HCT116 (cell line): ENCODE results near the gene WNT3A. TPM values are rescaled to one million over a fixed set of nuclear protein-coding genes. Genes with fewer than 3 reads are reported as not detected.

ENCODE experiments used
- ATAC-seq: fragments of 200-7000 bp; cut with Tn5 transposase; 2 replicates; pipeline ENCODE4 v1.9.1; 2020; ENCODE audit warnings: mild to moderate bottlenecking, moderate library complexity
- BruUV-seq: library from RNA; stranded (reverse); fragments of 400-500 nt; replicated peaks from 2 replicates; lab custom pipeline; 2021; lab: Mats Ljungman, UMichigan
- CTCF ChIA-PET: fragments of 300-600 bp; sonication (Branson Sonifier 250); formaldehyde crosslinking; loops from one replicate; lab custom pipeline; 2021; ENCODE audit warnings: antibody characterized with exemption; lab: Charles Lee
- POLR2A ChIA-PET: fragments of 300-600, 350-600 bp; sonication (Branson Sonifier 250); formaldehyde crosslinking; loops from one replicate; lab custom pipeline; 2021; ENCODE audit warnings: antibody characterized with exemption; lab: Charles Lee
- RAD21 ChIA-PET, 2 experiments: fragments of 300-600 bp; sonication (Branson Sonifier 250); formaldehyde crosslinking; loops; one replicate each; lab custom pipeline; 2023; ENCODE audit warnings: low total read pairs in 2 of 2; ENCODE audit not compliant: uncharacterized antibody in 2 of 2, unreplicated experiment in 2 of 2, low non-redundant PET in 1 of 2; lab: Charles Lee
- DNase-seq: peaks from one replicate; pipeline ENCODE4 v3.0.0-alpha.2; 2010; ENCODE audit warnings: low read depth, low spot score
- H2AFZ ChIP-seq: fragments of 200-600 bp; shearing (Covaris generic), sonication (generic); 2 replicates; pipeline ENCODE4 v1.6.1; 2017; ENCODE audit warnings: low read depth, mixed run types, mixed read lengths, antibody characterized with exemption, low read length; ENCODE audit not compliant: poor library complexity, severe bottlenecking
- H3K27ac ChIP-seq: 2 replicates; pipeline ENCODE4 v1.5.1; 2012; ENCODE audit warnings: low read depth, low read length
- H3K27me3 ChIP-seq: fragments of 200-600 bp; sonication (generic); 2 replicates; pipeline ENCODE4 v1.6.1; 2016; ENCODE audit warnings: mixed run types, low read length, mixed read lengths; ENCODE audit not compliant: insufficient read depth
- H3K36me3 ChIP-seq, 2 experiments: fragments of 200-500 bp in 1 of 2; fragments of 200-600 bp in 1 of 2; sonication (Bioruptor generic) in 1 of 2; sonication (generic) in 1 of 2; 2 replicates each; pipeline versions ENCODE4 v1.5.1 to v1.6.1; 2014 to 2016; ENCODE audit warnings: low read length in 2 of 2, inconsistent platforms in 1 of 2, mixed read lengths in 1 of 2, mixed run types in 1 of 2; ENCODE audit not compliant: insufficient read depth in 2 of 2, control insufficient read depth in 1 of 2
- H3K4me1 ChIP-seq, 2 experiments: fragments of 200-600 bp in 1 of 2; sonication (generic) in 1 of 2; 2 replicates each; pipeline versions ENCODE4 v1.5.1 to v1.6.1; 2012 to 2017; ENCODE audit warnings: low read length in 2 of 2, inconsistent platforms in 1 of 2, mild to moderate bottlenecking in 1 of 2, mixed read lengths in 1 of 2, mixed run types in 1 of 2, moderate library complexity in 1 of 2; ENCODE audit not compliant: insufficient read depth in 2 of 2, control insufficient read depth in 1 of 2
- H3K4me2 ChIP-seq: fragments of 200-600 bp; sonication (generic); 2 replicates; pipeline ENCODE4 v1.6.1; 2017; ENCODE audit warnings: mixed run types, low read length, mixed read lengths
- H3K4me3 ChIP-seq, 2 experiments: fragments of 200-600 bp in 1 of 2; sonication (generic) in 1 of 2; replicated peaks in 1 of 2; 2 replicates each; pipeline ENCODE4 v1.5.1; 2011 to 2016; ENCODE audit warnings: low read length in 2 of 2, control low read depth in 1 of 2, low read depth in 1 of 2, mild to moderate bottlenecking in 1 of 2, mixed read lengths in 1 of 2, mixed run types in 1 of 2
- H3K79me2 ChIP-seq: fragments of 200-600 bp; sonication (generic); 2 replicates; pipeline ENCODE4 v1.6.1; 2017; ENCODE audit warnings: mild to moderate bottlenecking, mixed run types, low read length, moderate library complexity, mixed read lengths; ENCODE audit not compliant: insufficient read depth
- H3K9ac ChIP-seq: fragments of 200-600 bp; sonication (generic); 2 replicates; pipeline ENCODE4 v1.6.1; 2016; ENCODE audit warnings: low read length, mixed read lengths
- H3K9me2 ChIP-seq: fragments of 200-600 bp; sonication (generic), shearing (Covaris generic); 2 replicates; pipeline ENCODE4 v1.6.1; 2017; ENCODE audit warnings: mixed run types, mild to moderate bottlenecking, moderate library complexity; ENCODE audit not compliant: insufficient read depth
- H3K9me3 ChIP-seq, 2 experiments: fragments of 200-500 bp in 1 of 2; fragments of 200-600 bp in 1 of 2; sonication (Bioruptor generic) in 1 of 2; sonication (generic) in 1 of 2; 2 replicates each; pipeline ENCODE4 v1.6.1; 2014 to 2017; ENCODE audit warnings: low read length in 2 of 2, mixed read lengths in 2 of 2, inconsistent platforms in 1 of 2, low read depth in 1 of 2, mild to moderate bottlenecking in 1 of 2, mixed run types in 1 of 2, moderate library complexity in 1 of 2; ENCODE audit not compliant: control insufficient read depth in 1 of 2, insufficient read depth in 1 of 2
- H4K20me1 ChIP-seq: fragments of 200-600 bp; sonication (generic), shearing (Covaris generic); 2 replicates; pipeline ENCODE4 v1.6.1; 2017; ENCODE audit warnings: mixed run types, mild to moderate bottlenecking, moderate library complexity; ENCODE audit not compliant: insufficient read depth
- CEBPB ChIP-seq: IDR thresholded peaks from 2 replicates; pipeline ENCODE4 v1.6.1; 2012; ENCODE audit warnings: low read depth
- EGR1 ChIP-seq: IDR thresholded peaks from 2 replicates; pipeline ENCODE4 v1.6.1; 2012; ENCODE audit warnings: low read depth
- EZH2 ChIP-seq: fragments of 200-600 bp; sonication (generic); IDR thresholded peaks from 2 replicates; pipeline ENCODE4 v1.6.1; 2017; ENCODE audit warnings: antibody characterized with exemption, mixed run types
- JUND ChIP-seq: IDR thresholded peaks from 2 replicates; pipeline ENCODE4 v1.6.1; 2012
- POLR2A ChIP-seq: IDR thresholded peaks from 2 replicates; pipeline ENCODE4 v1.7.0; 2011; ENCODE audit warnings: borderline replicate concordance; ENCODE audit not compliant: insufficient read depth, insufficient read length; ENCODE audit errors: extremely low read depth
- RAD21 ChIP-seq: IDR thresholded peaks from 2 replicates; pipeline ENCODE4 v1.6.1; 2012; ENCODE audit warnings: low read depth, mild to moderate bottlenecking
- SIN3A ChIP-seq: IDR thresholded peaks from 2 replicates; pipeline ENCODE4 v1.6.1; 2012; ENCODE audit warnings: low read depth
- SP1 ChIP-seq: IDR thresholded peaks from 2 replicates; pipeline ENCODE4 v1.6.1; 2012; ENCODE audit warnings: low read depth
- SRF ChIP-seq: IDR thresholded peaks from 2 replicates; pipeline ENCODE4 v1.6.1; 2012; ENCODE audit warnings: low read depth
- ZFX ChIP-seq: fragments of 450-650 bp; IDR thresholded peaks from 2 replicates; pipeline ENCODE4 v1.6.1; 2017
- intact Hi-C: fragments of 100-400 bp; cut with micrococcal nuclease; formaldehyde crosslinking; loops from 2 replicates; pipeline ENCODE4 v1.10.0; 2022
- total RNA-seq: library from RNA; stranded (reverse); gene quantifications from one replicate; pipeline ENCODE4 v1.2.1, GENCODE V29; 2021; ENCODE audit not compliant: unreplicated experiment
- TF ChIP-seq, protein P1 (sequence below): IDR thresholded peaks from 2 replicates; pipeline ENCODE4 v1.6.1; 2012
- TF ChIP-seq, protein P2 (sequence below): IDR thresholded peaks from 2 replicates; pipeline ENCODE4 v1.6.1; 2011; ENCODE audit warnings: mild to moderate bottlenecking, low read length, moderate library complexity; ENCODE audit not compliant: insufficient replicate concordance; ENCODE audit errors: extremely low read depth
- TF ChIP-seq, protein P3 (sequence below): IDR thresholded peaks from 2 replicates; pipeline ENCODE4 v1.6.1; 2012

The WNT3A gene
- total RNA-seq, 1 experiment from 2014 or later: 3.7 TPM

GRCh38 chr1:228072658-228073043, 65.9 kb downstream of the WNT3A start:
- no peaks in the 10 kb centered on the region for H3K9me3 ChIP-seq
- no TSS peak for BruUV-seq
- RAD21 ChIA-PET: no interaction called here
- H4K20me1 ChIP-seq: no peaks in the 10 kb centered on the region
- H3K27ac ChIP-seq: no peak overlapping the region
- DNase-seq (no peak), ATAC-seq (no peak)
- no peak for TF ChIP-seq SP1
- TF ChIP-seq SRF: no peak
- TF ChIP-seq, protein P1, sequence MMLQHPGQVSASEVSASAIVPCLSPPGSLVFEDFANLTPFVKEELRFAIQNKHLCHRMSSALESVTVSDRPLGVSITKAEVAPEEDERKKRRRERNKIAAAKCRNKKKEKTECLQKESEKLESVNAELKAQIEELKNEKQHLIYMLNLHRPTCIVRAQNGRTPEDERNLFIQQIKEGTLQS: no peak
- TF ChIP-seq RAD21: no peak
- TF ChIP-seq JUND: no peak
- no peak for TF ChIP-seq CEBPB
- TF ChIP-seq, protein P2, sequence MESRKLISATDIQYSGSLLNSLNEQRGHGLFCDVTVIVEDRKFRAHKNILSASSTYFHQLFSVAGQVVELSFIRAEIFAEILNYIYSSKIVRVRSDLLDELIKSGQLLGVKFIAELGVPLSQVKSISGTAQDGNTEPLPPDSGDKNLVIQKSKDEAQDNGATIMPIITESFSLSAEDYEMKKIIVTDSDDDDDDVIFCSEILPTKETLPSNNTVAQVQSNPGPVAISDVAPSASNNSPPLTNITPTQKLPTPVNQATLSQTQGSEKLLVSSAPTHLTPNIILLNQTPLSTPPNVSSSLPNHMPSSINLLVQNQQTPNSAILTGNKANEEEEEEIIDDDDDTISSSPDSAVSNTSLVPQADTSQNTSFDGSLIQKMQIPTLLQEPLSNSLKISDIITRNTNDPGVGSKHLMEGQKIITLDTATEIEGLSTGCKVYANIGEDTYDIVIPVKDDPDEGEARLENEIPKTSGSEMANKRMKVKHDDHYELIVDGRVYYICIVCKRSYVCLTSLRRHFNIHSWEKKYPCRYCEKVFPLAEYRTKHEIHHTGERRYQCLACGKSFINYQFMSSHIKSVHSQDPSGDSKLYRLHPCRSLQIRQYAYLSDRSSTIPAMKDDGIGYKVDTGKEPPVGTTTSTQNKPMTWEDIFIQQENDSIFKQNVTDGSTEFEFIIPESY: no peak
- TF ChIP-seq ZFX: no peak
- TF ChIP-seq POLR2A: no peak
- TF ChIP-seq, protein P3, sequence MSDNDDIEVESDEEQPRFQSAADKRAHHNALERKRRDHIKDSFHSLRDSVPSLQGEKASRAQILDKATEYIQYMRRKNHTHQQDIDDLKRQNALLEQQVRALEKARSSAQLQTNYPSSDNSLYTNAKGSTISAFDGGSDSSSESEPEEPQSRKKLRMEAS: no peak
- no peak for TF ChIP-seq SIN3A
- TF ChIP-seq EGR1: no peak
- no peak for TF ChIP-seq EZH2
- H3K4me3 ChIP-seq: no peak overlapping the region
- no peaks in the 10 kb centered on the region for H3K9me2 ChIP-seq
- intact Hi-C loops: loop anchor here (5.0 to 10.0 kb wide), 2 partner anchors 75 to 308 kb away; no protein-coding TSS in a partner anchor
- H2AFZ ChIP-seq: no peak overlapping the region
- POLR2A ChIA-PET: no interaction called here
- no peak overlapping the region for H3K4me2 ChIP-seq
- CTCF ChIA-PET: no interaction called here
- no peaks in the 10 kb centered on the region for H3K27me3 ChIP-seq
- H3K4me1 ChIP-seq: no peaks in the 10 kb centered on the region; a peak in 1 of 4 replicates
- H3K9ac ChIP-seq: no peak overlapping the region
- H3K79me2 ChIP-seq: no peaks in the 10 kb centered on the region
- no peaks in the 10 kb centered on the region for H3K36me3 ChIP-seq
